K562 (cell line): Measurements from ENCODE around the gene ACBD3. TPM values are rescaled to one million over a fixed set of nuclear protein-coding genes. Genes with fewer than 3 reads are reported as not detected.

Experiments
- ATAC-seq: fragments of 200-7000 bp; cut with Tn5 transposase; 3 replicates; pipeline ENCODE4 v1.9.1; 2020; ENCODE audit warnings: moderate library complexity
- BruUV-seq: library from RNA; stranded (reverse); fragments of 400-500 nt; replicated peaks from 2 replicates; lab custom pipeline; 2021; lab: Mats Ljungman, UMichigan
- CTCF ChIA-PET: fragments of 300-600 bp; formaldehyde crosslinking; extraction: SDS; loops from one replicate; lab custom pipeline; 2021; ENCODE audit warnings: low intra/inter-chr PET ratio; lab: Yijun Ruan, JAX
- POLR2A ChIA-PET: fragments of 300-600, 350-650 bp; sonication (Branson Sonifier 250); formaldehyde crosslinking; extraction: SDS; loops from one replicate; lab custom pipeline; 2021; ENCODE audit warnings: antibody characterized with exemption, inconsistent platforms; lab: Yijun Ruan, JAX
- DNase-seq, 4 experiments: peaks; one replicate each; pipeline versions ENCODE4 v3.0.0 to v3.0.0-alpha.2; 2011 to 2018; ENCODE audit warnings: low spot score in 3 of 4, mixed read lengths in 3 of 4; ENCODE audit errors: extremely low read depth in 1 of 4
- FAIRE-seq: peaks from 2 replicates; lab custom pipeline; 2011; peaks lifted over from hg19 to GRCh38; lab: Jason Lieb, UNC
- H2AFZ ChIP-seq: 2 replicates; pipeline ENCODE4 v1.6.0; 2011; ENCODE audit warnings: low read depth, low read length, control low read depth, inconsistent platforms
- H3K27ac ChIP-seq: fragments of 200-600 bp; 3 replicates; pipeline ENCODE4 v1.8.0; 2011; ENCODE audit warnings: low read depth, mild to moderate bottlenecking, control low read depth, inconsistent platforms, low read length, moderate library complexity, mixed read lengths; ENCODE audit errors: extremely low read depth
- H3K27me3 ChIP-seq, 2 experiments: fragments of 300-600 bp in 1 of 2; 2 replicates in 1 of 2; 3 replicates in 1 of 2; pipeline versions ENCODE4 v1.6.0 to v1.8.0; 2011; ENCODE audit warnings: inconsistent platforms in 2 of 2, low read length in 2 of 2, mild to moderate bottlenecking in 1 of 2, mixed read lengths in 1 of 2, moderate library complexity in 1 of 2; ENCODE audit not compliant: control insufficient read depth in 2 of 2, insufficient read depth in 2 of 2
- H3K36me3 ChIP-seq: fragments of 300-600 bp; 3 replicates; pipeline ENCODE4 v1.8.0; 2011; ENCODE audit warnings: mild to moderate bottlenecking, low read length, inconsistent platforms; ENCODE audit not compliant: control insufficient read depth, insufficient read depth
- H3K4me1 ChIP-seq, 2 experiments: fragments of 200-600 bp in 1 of 2; replicated peaks in 1 of 2; 2 replicates in 1 of 2; 3 replicates in 1 of 2; pipeline versions ENCODE4 v1.5.1 to v1.8.0; 2011; ENCODE audit warnings: inconsistent platforms in 2 of 2, low read length in 2 of 2, mild to moderate bottlenecking in 1 of 2, mixed read lengths in 1 of 2, moderate library complexity in 1 of 2; ENCODE audit not compliant: control insufficient read depth in 2 of 2, insufficient read depth in 2 of 2
- H3K4me2 ChIP-seq: 2 replicates; pipeline ENCODE4 v1.6.1; 2011; ENCODE audit warnings: low read length, control low read depth, inconsistent platforms, mixed read lengths; ENCODE audit not compliant: insufficient read depth
- H3K4me3 ChIP-seq: fragments of 200-600 bp; sonication (generic), shearing (Covaris generic); 2 replicates; pipeline ENCODE4 v1.5.1; 2016; ENCODE audit warnings: control low read depth, inconsistent platforms
- H3K79me2 ChIP-seq: fragments of 200-600 bp; 3 replicates; pipeline ENCODE4 v1.8.0; 2011; ENCODE audit warnings: low read length, inconsistent platforms; ENCODE audit not compliant: control insufficient read depth, insufficient read depth
- H3K9ac ChIP-seq, 2 experiments: 2 replicates each; pipeline versions ENCODE4 v1.6.0 to v1.6.1; 2011; ENCODE audit warnings: low read depth in 2 of 2, low read length in 2 of 2, control low read depth in 1 of 2, inconsistent platforms in 1 of 2, mild to moderate bottlenecking in 1 of 2, mixed read lengths in 1 of 2; ENCODE audit not compliant: insufficient read depth in 1 of 2
- H3K9me1 ChIP-seq: one replicate; pipeline ENCODE4 v1.6.0; 2011; ENCODE audit warnings: inconsistent platforms, mild to moderate bottlenecking, low read length, moderate library complexity; ENCODE audit not compliant: control insufficient read depth, insufficient read depth
- H3K9me3 ChIP-seq: replicated peaks from 2 replicates; pipeline ENCODE4 v1.5.1; 2011; ENCODE audit warnings: low read depth, low read length, inconsistent platforms; ENCODE audit not compliant: control insufficient read depth, insufficient read depth
- H4K20me1 ChIP-seq: replicated peaks from 2 replicates; pipeline ENCODE4 v1.6.1; 2011; ENCODE audit warnings: low read length, inconsistent platforms, mixed read lengths; ENCODE audit not compliant: control insufficient read depth, insufficient read depth
- EZH2 ChIP-seq: IDR thresholded peaks from 2 replicates; pipeline ENCODE4 v1.6.1; 2012; ENCODE audit warnings: low read depth, mild to moderate bottlenecking, inconsistent platforms, low read length, borderline replicate concordance
- HBP1 ChIP-seq: fragments of 450-650 bp; formaldehyde crosslinking; IDR thresholded peaks from 2 replicates; pipeline ENCODE4 v1.4.0; 2022; ENCODE audit warnings: missing genetic modification characterization
- WGBS: fragments of 100-300 bp; shearing (Covaris generic); methylation state at CpG from one replicate; pipeline ENCODE4 v1.1.6; 2016; ENCODE audit warnings: low coverage, mixed read lengths; ENCODE audit not compliant: insufficient coverage; ENCODE audit errors: missing lambda C conversion rate; 5-methylcytosine and 5-hydroxymethylcytosine counted together
- in situ Hi-C: fragments of 300-500 bp; cut with MboI; formaldehyde crosslinking; loops from 4 replicates; pipeline ENCODE4 v1.15.0; 2018; ENCODE audit warnings: inconsistent platforms, mixed read lengths
- intact Hi-C: fragments of 100-400 bp; cut with micrococcal nuclease; formaldehyde crosslinking; loops from 2 replicates; pipeline ENCODE4 v1.14.2; 2022
- polyA plus RNA-seq, 8 experiments: library from polyadenylated mRNA; depleted of rRNA in 4 of 8; stranded (reverse) in 5 of 8; unstranded in 3 of 8; fragments of >200 nt; fragmentation: Nextera tagmentation in 2 of 8; fragmentation: Illumina TruSeq in 1 of 8; extraction: Ambion mirVana in 2 of 8; extraction: Trizol in 1 of 8; gene quantifications; 2 replicates each; pipeline versions ENCODE4 v1.2.1 to v1.2.3, GENCODE V29; 2011 to 2014; ENCODE audit warnings: inconsistent platforms in 1 of 8, missing spikeins in 1 of 8
- total RNA-seq, 7 experiments: library from RNA; depleted of rRNA in 6 of 7; stranded (reverse); fragments of >200 nt in 6 of 7; fragmentation: Illumina TruSeq in 2 of 7; extraction: Trizol in 2 of 7; gene quantifications; 2 replicates each; pipeline versions ENCODE4 v1.2.1 to v1.2.3, GENCODE V29; 2011 to 2021; ENCODE audit warnings: low replicate concordance in 1 of 7
- TF ChIP-seq, protein P1 (sequence below): fragments of 450-650 bp; formaldehyde crosslinking; IDR thresholded peaks from 2 replicates; pipeline ENCODE4 v1.4.0; 2020; ENCODE audit warnings: mild to moderate bottlenecking

The ACBD3 gene
- total and polyA plus RNA-seq, 9 of the 15 experiments (the other 6 are each of a cell fraction or from before 2014, with no cell fraction given): 11.1 to 36.7 (median 26.9) TPM

DNA sequence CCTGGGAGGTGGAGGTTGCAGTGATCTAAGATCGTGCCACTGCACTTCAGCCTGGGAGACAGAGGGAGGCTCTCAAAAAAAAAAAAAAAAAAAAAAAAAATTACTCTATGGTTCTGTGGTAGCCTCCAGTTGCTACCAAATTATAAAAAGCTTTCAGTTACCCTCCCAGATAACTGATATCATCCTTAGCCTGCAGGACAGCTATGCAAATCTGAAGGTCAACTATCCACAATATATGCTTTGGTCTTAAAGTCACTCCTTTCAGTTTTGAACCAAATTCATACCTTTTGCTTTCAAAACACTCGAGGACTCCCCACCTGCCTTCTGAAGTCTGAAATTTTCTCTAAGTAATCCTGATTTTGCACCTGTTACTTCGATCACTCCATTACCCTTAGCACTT, 40.1 kb upstream of the ACBD3 start:
- no peaks in the 10 kb centered on the region for H3K9me1 ChIP-seq
- H3K27ac ChIP-seq: no peak overlapping the region
- DNase-seq (no peak), ATAC-seq (no peak), FAIRE-seq (no peak)
- POLR2A ChIA-PET: interaction anchor here (1.0 to 1.3 kb wide), 3 partner anchors 9 to 18 kb away, joined by 3 read pairs; no protein-coding TSS in a partner anchor
- in situ Hi-C loops: no loop called here
- no peak overlapping the region for H3K4me2 ChIP-seq
- peaks cover 0 to 12% of the 10 kb centered on the region in 2 experiments; a peak in 3 of 5 replicates for H3K4me1 ChIP-seq
- TF ChIP-seq HBP1 (CRISPR knock-in tag) (no peak), EZH2 (no peak)
- TF ChIP-seq, protein P1, sequence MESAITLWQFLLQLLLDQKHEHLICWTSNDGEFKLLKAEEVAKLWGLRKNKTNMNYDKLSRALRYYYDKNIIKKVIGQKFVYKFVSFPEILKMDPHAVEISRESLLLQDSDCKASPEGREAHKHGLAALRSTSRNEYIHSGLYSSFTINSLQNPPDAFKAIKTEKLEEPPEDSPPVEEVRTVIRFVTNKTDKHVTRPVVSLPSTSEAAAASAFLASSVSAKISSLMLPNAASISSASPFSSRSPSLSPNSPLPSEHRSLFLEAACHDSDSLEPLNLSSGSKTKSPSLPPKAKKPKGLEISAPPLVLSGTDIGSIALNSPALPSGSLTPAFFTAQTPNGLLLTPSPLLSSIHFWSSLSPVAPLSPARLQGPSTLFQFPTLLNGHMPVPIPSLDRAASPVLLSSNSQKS (CRISPR knock-in tag): no peak
- peaks cover 14% of the 10 kb centered on the region; the same call in 2 of the 3 replicates for H3K36me3 ChIP-seq
- CTCF ChIA-PET: no interaction called here
- no peaks in the 10 kb centered on the region for H3K9me3 ChIP-seq
- intact Hi-C loops: no loop called here
- no peak overlapping the region for H3K9ac ChIP-seq
- BruUV-seq: no TSS peak
- no peaks in the 10 kb centered on the region for H3K79me2 ChIP-seq
- WGBS: 60% methylated on average over 2 of the region's 3 CpGs
- H3K27me3 ChIP-seq: 0 out of 5 replicates have a peak, but pooled peaks cover 0 to 4% of the 10 kb centered on the region in 2 experiments
- H2AFZ ChIP-seq: no peak overlapping the region
- H4K20me1 ChIP-seq: 0 out of 2 replicates have a peak, but pooled peaks cover 4% of the 10 kb centered on the region
- H3K4me3 ChIP-seq: no peak overlapping the region
